GM19328 (cell line): ENCODE data around the gene SDK2.
"Not testable (repeated sequence)": the region's sequence is repeated elsewhere in the genome, so short reads cannot be mapped to it uniquely, and the experiment has no call there.

Experiments used
- ATAC-seq: cut with Tn5 transposase; IDR thresholded peaks from one replicate; pipeline ENCODE4 v1.9.1; 2021; ENCODE audit warnings: mild to moderate bottlenecking, moderate library complexity; ENCODE audit not compliant: unreplicated experiment

SDK2 gene

GRCh38 chr17:73337330-73337710 is 306.9 kb downstream of the SDK2 start:
- no peak for ATAC-seq

DNA sequence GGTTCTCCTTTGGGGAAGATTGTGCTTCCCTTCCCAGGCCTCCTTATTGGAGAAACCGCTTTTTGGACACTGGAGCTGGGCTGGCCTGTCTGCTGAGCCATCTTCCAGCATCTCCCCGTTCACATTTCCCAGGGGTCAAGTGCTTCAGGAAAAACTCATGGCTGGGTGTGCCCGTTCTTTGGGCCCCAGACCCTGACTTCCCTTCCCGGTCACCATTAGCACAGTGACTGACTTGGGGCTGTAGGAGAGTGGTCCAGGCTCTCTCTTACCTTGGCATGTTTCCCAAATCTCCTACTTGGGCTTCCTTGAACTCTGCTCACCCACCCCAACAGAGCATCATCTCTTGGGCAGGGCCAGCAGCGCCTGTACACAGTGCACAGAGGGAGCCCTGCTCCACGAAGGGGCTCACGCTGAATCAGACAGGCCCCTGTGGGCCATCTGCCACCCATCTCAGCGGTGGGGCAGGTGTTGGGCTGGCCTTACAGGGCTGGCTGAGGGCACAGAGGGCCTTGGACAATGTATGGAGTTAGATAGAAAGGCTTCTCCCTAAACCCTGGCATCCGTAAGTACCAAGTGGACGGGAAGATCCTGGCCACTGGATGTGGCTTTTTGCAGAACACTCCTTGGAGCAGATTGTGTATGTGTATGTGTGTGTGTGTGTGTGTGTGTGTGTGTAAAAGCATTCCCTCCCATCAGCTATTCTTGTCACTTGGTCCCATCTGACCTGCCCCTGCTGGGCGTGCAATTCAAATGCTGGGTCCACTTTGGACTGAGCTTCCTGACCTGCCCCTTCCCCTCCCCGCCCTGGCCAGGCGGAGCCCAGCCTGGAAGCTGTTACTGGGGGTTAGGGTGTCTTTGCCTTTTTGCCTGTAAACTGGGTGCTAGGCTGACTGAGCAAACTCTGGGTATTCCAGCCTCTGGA is 307.6 kb downstream of the SDK2 start:
- ATAC-seq = no peak

GRCh38 chr17:73335591-73336407 is 308.4 kb downstream of the SDK2 start:
- ATAC-seq = no peak

DNA sequence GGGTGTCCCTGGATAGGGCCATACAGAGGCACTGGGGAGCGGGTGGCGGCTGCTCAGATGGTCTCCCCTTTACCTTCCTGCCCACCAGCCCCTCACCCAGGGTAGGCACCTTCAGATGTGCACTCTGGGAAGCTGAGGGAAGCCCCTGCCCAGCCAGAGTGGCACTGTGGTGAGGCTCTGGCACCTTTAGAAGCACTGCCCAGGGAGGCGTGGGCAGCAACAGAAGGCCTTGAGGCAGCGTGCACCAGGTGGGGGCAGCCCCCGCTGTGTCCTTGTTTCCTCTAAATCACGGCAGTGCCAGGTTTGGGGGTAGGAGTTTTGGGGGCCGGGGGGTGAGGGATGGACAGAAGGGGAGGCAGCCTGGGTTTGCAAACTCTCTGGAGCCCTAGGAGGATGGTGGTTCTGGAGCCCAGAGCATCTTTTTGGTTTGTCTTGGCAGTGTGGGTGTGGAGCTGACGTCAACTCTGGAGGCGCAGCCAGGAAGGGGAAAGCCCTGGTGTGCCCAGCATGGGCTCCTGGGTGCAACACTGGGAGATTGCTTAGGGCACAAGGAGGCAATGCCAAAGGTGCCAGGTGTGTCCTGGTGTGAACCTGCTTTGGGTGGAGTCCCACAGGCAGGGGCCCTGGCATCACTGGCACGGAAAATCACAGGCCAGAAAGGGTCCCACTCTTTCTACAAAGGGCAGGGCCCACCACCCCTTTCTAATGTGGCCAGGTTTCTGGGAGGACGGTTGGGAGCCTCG is 309.3 kb downstream of the SDK2 start:
- no peak for ATAC-seq

GRCh38 chr17:73333445-73333844 is 310.8 kb downstream of the SDK2 start:
- not testable (repeated sequence) for ATAC-seq

DNA sequence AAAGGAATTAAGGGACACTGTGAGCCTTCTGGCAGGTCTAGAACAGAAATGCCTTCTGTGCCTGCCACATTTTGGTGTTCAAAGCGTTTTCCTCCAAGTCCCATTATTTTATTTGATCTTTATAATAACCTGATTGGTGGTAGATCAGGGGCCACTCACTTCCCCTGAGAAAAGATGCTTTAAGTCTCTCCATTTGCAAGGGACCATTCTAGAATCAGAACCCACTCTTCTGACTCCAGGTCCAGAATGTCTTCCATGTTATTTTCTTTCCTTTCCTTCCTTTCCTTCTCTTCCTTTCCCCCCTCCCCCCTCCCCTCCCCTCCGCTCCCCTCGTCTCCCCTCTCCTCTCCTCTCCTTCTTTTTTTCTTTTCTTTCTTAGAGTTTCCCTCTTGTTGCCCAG is 313.2 kb downstream of the SDK2 start:
- ATAC-seq = no peak

- no peak for ATAC-seq
Observed at GRCh38 chr17:73327676-73328075, 316.6 kb downstream of the SDK2 start.

- no peak for ATAC-seq
Observed at GRCh38 chr17:73325527-73325842, 318.8 kb downstream of the SDK2 start.

DNA sequence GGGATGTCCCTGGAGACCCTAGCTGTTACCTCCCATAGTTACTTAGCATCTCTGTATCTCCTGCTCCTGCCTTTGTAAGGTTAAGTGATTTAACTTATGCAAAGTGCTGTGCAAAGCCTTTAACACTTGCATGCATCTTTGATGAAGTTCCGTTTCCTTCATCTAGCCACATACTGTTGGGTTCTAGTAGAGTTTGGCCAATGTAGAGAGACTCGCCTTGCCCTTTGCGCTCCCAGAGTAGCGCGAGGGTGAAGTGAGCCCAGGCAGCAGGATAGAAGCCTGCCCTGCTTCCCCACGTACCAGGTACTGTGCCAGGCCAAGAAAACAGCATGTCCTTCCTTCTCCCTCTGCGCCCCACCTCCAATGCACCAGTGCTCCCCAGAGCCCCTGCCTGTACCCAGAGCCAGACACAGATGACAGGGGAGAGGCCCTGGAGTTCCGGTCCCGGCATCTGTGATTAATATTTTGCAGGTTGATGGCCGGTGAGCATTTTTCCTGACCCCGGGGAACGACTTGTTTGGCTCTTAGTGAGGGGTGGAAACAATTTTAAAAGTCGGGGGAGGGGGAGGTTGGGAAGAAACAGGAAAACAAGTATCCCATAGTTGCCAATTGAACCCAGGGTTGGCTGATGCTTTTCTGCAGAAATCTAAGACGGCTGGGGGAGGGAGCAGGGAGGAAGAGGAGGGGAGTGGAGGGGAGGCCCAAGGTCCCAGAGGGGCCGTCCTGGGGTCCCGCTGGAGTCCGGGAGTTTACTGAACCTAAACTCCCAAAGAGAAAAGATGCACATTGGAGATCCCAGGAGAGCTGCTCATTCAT is 319.3 kb downstream of the SDK2 start:
- ATAC-seq = no peak

- ATAC-seq = no peak
Observed at GRCh38 chr17:73324160-73324475, 320.1 kb downstream of the SDK2 start.

- no peak for ATAC-seq
Observed at GRCh38 chr17:73323409-73324159, 320.7 kb downstream of the SDK2 start.

GRCh38 chr17:73320601-73321264 is 323.5 kb downstream of the SDK2 start:
- ATAC-seq = no peak

GRCh38 chr17:73319766-73320165 is 324.5 kb downstream of the SDK2 start:
- no peak for ATAC-seq

DNA sequence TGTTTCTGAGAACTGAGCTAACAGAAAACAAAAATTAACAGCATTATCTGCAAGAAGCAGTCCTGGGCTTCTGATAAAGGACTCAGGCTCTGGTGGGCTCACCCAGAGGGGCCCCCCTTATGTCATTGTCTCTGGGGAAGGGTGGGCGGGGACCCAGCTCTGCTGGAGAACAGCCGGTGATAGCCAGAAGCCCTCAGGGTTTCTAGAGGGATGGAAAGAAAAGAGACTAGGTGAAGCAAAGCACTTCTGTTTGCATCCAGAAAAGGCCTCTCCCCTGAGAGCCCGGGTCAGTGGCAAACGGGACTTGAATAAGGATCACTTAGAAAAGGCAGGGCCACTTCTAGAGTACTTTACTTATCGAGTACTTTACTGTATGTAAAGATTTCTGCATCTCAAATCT is 325.4 kb downstream of the SDK2 start:
- ATAC-seq = no peak

GRCh38 chr17:73318427-73318813 is 325.8 kb downstream of the SDK2 start:
- ATAC-seq = no peak

DNA sequence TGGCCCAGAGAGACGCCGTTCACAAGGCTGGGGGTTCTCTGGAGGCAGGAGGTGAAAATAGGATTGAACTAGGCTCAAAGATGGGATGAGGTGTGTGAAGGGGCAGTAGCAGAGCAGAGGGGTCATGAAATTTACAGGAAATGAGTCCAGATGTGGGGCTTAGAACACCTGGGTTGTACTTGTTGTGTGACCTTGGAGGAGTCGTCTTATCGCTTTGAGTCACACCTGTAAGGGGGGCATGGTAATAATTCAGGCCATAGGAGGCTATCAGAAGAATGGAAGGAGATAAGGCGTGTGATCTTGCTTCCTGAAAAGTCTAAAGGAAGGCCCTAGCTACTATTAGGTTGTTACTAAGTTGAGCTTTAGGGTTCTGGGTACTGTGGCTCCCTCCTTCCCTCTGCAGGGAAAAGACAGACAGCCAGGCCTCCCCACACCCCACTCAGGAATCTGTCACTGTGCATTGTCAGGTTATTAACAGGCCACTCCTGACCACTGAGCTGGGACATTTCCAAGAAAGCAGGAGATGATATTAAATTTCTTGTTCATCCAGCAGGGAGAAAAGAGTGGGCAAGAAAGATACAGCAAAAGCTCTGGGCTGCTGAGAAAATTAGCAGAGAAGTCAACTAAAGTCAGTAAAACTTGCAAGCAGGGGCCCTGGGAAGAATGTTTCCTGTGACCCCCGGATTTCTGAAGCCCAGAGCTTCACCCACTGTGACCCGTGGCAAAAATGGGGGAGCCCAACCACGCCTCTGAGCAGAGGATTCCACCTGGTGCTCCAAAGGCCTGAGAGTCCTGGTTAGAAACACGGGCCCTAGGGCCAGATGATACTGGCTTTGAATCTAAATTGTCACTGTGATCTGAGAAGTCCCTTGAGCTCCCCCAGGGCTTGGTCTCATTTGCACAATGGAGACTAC is 326.5 kb downstream of the SDK2 start:
- no peak for ATAC-seq

GRCh38 chr17:73316919-73317505 is 327.2 kb downstream of the SDK2 start:
- ATAC-seq = no peak

GRCh38 chr17:73315471-73315870 is 328.8 kb downstream of the SDK2 start:
- no peak for ATAC-seq
